ENCODE data around the gene STK17A. TPM values are rescaled to one million over a fixed set of nuclear protein-coding genes. Genes with fewer than 3 reads are reported as not detected.

Gene STK17A
- total RNA-seq, 1 experiment from 2014 or later: 9.8 TPM

DNA sequence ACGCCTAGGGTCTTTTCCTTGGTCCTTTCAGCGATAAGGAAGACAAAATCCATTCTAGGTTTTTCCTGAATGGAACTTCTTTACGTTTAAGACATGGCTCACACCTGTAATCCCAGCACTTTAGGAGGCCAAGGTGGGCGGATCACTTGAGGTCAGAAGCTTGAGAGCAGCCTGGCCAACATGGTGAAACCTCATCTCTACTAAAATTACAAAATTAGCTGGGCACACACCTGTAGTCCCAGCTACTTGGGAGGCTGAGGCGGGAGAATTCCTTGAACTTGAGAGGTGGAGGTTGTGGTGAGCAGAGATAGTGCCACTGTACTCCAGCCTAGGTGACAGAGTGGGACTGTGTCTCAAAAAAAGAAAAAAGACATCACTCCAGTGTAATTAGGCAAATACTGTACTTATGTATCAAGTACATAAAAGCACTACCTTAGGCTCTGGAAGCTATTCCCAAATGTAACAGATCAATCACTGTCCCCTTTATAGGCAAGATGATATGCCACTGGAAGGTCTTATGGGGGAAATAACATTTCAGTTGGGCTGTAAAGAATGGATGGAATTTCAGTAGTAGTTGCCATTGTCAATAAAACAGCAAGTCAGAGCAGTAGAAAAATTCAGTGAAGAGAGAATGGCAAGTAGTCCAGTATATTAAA lies 5.7 kb downstream of the STK17A start:
- no peak overlapping the region for H4K91ac ChIP-seq (ENCODE audit: insufficient read length, low read depth, low read length)
- no peak overlapping the region for H3K14ac ChIP-seq (ENCODE audit: insufficient read depth, low read length)
- no peak overlapping the region for H3K4me2 ChIP-seq (ENCODE audit: insufficient read depth, insufficient read length, low read length)
- H3K79me1 ChIP-seq (ENCODE audit: insufficient read depth, low read depth, low read length, poor library complexity, severe bottlenecking): no peaks in the 10 kb centered on the region
- peaks cover 7% of the 10 kb centered on the region for H3K23me2 ChIP-seq (ENCODE audit: insufficient read length, low read depth, low read length, poor library complexity, severe bottlenecking)
- Mint-ChIP-seq H3K27ac (no peak overlapping the region), H3K4me3 (no peak overlapping the region), H3K27me3 (ENCODE audit: low read depth) (peaks cover 7% of the 10 kb centered on the region), H3K36me3 (ENCODE audit: insufficient read depth in 1 of 3, low read depth in 3 of 3) (no peaks in the 10 kb centered on the region; a peak in 1 of 7 replicates), H3K4me1 (peaks cover 22 to 31% of the 10 kb centered on the region in 2 experiments), H3K9me3 (no peaks in the 10 kb centered on the region; a peak in 1 of 5 replicates)
- H2BK20ac ChIP-seq (ENCODE audit: low read depth, low read length, poor library complexity, severe bottlenecking): no peak overlapping the region
- no peak overlapping the region for H3K56ac ChIP-seq (ENCODE audit: insufficient read length, low read depth, low read length)
- H2BK5ac ChIP-seq (ENCODE audit: insufficient read length, low read length): no peak overlapping the region
- peaks cover 4% of the 10 kb centered on the region; the same call in 1 of the 2 replicates for H3K79me2 ChIP-seq (ENCODE audit: insufficient read depth, low read length)
- no peaks in the 10 kb centered on the region for H3K9me3 ChIP-seq (ENCODE audit: control insufficient read depth, low read depth, low read length)
- no peak overlapping the region for H4K5ac ChIP-seq (ENCODE audit: insufficient read length, low read depth, low read length)
- H3K23ac ChIP-seq (ENCODE audit: insufficient read length, low read depth, low read length): no peak overlapping the region
- DNase-seq: no peak
- no peak overlapping the region for H3T11ph ChIP-seq (ENCODE audit: low read length)
- TF ChIP-seq, protein P1, sequence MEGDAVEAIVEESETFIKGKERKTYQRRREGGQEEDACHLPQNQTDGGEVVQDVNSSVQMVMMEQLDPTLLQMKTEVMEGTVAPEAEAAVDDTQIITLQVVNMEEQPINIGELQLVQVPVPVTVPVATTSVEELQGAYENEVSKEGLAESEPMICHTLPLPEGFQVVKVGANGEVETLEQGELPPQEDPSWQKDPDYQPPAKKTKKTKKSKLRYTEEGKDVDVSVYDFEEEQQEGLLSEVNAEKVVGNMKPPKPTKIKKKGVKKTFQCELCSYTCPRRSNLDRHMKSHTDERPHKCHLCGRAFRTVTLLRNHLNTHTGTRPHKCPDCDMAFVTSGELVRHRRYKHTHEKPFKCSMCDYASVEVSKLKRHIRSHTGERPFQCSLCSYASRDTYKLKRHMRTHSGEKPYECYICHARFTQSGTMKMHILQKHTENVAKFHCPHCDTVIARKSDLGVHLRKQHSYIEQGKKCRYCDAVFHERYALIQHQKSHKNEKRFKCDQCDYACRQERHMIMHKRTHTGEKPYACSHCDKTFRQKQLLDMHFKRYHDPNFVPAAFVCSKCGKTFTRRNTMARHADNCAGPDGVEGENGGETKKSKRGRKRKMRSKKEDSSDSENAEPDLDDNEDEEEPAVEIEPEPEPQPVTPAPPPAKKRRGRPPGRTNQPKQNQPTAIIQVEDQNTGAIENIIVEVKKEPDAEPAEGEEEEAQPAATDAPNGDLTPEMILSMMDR (conservative IDR thresholded peaks at IDR 0.05): no peak
- no peaks in the 10 kb centered on the region; the same call in 1 of the 2 replicates for H3K27me3 ChIP-seq (ENCODE audit: insufficient read depth, low read length)
- H3K4me1 ChIP-seq (ENCODE audit: insufficient read depth, low read length): peaks cover 8% of the 10 kb centered on the region; the same call in 1 of the 2 replicates
- no peak overlapping the region for H2BK120ac ChIP-seq (ENCODE audit: low read depth, low read length, poor library complexity, severe bottlenecking)
- no peak overlapping the region for H3K27ac ChIP-seq (ENCODE audit: insufficient read length, low read depth, low read length)
- H3K9ac ChIP-seq (ENCODE audit: extremely low read depth, insufficient read length, low read length): no peak overlapping the region
- no peak overlapping the region for H2BK15ac ChIP-seq (ENCODE audit: low read depth, low read length)
- no peak overlapping the region for H3K4ac ChIP-seq (ENCODE audit: low read depth, low read length)
- WGBS (ENCODE audit: extremely low coverage, insufficient read length, low lambda C conversion rate): no CpG with 5 or more reads among the region's 5 CpGs
- H4K8ac ChIP-seq (replicated peaks; ENCODE audit: insufficient read length, low read depth, low read length): no peak overlapping the region
- H2AFZ ChIP-seq (ENCODE audit: low read length): no peak overlapping the region
- H4K20me1 ChIP-seq (ENCODE audit: control insufficient read depth, insufficient read depth, insufficient read length): no peaks in the 10 kb centered on the region
- no peak overlapping the region for H2BK12ac ChIP-seq (ENCODE audit: insufficient read length, low read depth, low read length)
- no peak overlapping the region for H2AK5ac ChIP-seq (ENCODE audit: insufficient read length, low read length)
- H3K18ac ChIP-seq (ENCODE audit: insufficient read length, low read depth, low read length): no peak overlapping the region

All from H9 (cell line).